HepG2 (cell line): ENCODE results near the gene CBLC. TPM values are rescaled to one million over a fixed set of nuclear protein-coding genes. Genes with fewer than 3 reads are reported as not detected.

ENCODE experiments used
- ASH2L ChIP-seq: fragments of 300-600, 200-600 bp; sonication (generic); IDR thresholded peaks from 2 replicates; pipeline ENCODE4 v1.7.0; 2017; ENCODE audit warnings: low read depth, mild to moderate bottlenecking, moderate library complexity, mixed read lengths, low read length; ENCODE audit not compliant: insufficient read length
- EED ChIP-seq: sonication (generic); formaldehyde crosslinking; IDR thresholded peaks from 2 replicates; pipeline ENCODE4 v1.5.0; 2020; ENCODE audit warnings: mild to moderate bottlenecking, missing genetic modification reagents
- ERF ChIP-seq: IDR thresholded peaks from 2 replicates; pipeline ENCODE4 v1.6.1; 2018; ENCODE audit warnings: missing biosample characterization, missing genetic modification reagents
- HDAC1 ChIP-seq: sonication (generic); formaldehyde crosslinking; IDR thresholded peaks from 2 replicates; pipeline ENCODE4 v1.5.1; 2020; ENCODE audit warnings: mild to moderate bottlenecking, missing genetic modification reagents
- ISL2 ChIP-seq: sonication (generic); formaldehyde crosslinking; IDR thresholded peaks from 2 replicates; pipeline ENCODE4 v1.5.0; 2020; ENCODE audit warnings: missing genetic modification reagents
- MAF1 ChIP-seq: sonication (generic); formaldehyde crosslinking; IDR thresholded peaks from 2 replicates; pipeline ENCODE4 v1.5.0; 2020; ENCODE audit warnings: missing genetic modification reagents, borderline replicate concordance
- MAFF ChIP-seq: IDR thresholded peaks from 2 replicates; pipeline ENCODE4 v1.6.1; 2011; ENCODE audit warnings: low read depth, low read length, improper control_type of control experiment
- MIXL1 ChIP-seq: IDR thresholded peaks from 2 replicates; pipeline ENCODE4 v1.6.1; 2016
- NR2C2 ChIP-seq: sonication (generic); formaldehyde crosslinking; IDR thresholded peaks from 2 replicates; pipeline ENCODE4 v1.4.0; 2020; ENCODE audit warnings: missing genetic modification reagents, mild to moderate bottlenecking, moderate library complexity, borderline replicate concordance
- SMAD3 ChIP-seq: sonication (generic); formaldehyde crosslinking; IDR thresholded peaks from 2 replicates; pipeline ENCODE4 v1.4.0; 2020; ENCODE audit warnings: missing genetic modification reagents
- TAF15 ChIP-seq: fragments of 200-400 bp; formaldehyde crosslinking; IDR thresholded peaks from one replicate; pipeline ENCODE4 v1.6.1; 2018; ENCODE audit warnings: mild to moderate bottlenecking, low read depth, low read length; ENCODE audit not compliant: poor library complexity, severe bottlenecking
- TRIM24 ChIP-seq: sonication (generic); formaldehyde crosslinking; IDR thresholded peaks from 2 replicates; pipeline ENCODE4 v1.8.0; 2022; ENCODE audit warnings: mild to moderate bottlenecking, missing genetic modification reagents
- ZBTB3 ChIP-seq: sonication (generic); formaldehyde crosslinking; IDR thresholded peaks from 2 replicates; pipeline ENCODE4 v1.4.0; 2020; ENCODE audit warnings: low read depth, mild to moderate bottlenecking, moderate library complexity, missing genetic modification reagents, borderline replicate concordance
- ZNF263 ChIP-seq: sonication (generic); formaldehyde crosslinking; IDR thresholded peaks from 2 replicates; pipeline ENCODE4 v1.4.0; 2020; ENCODE audit warnings: missing genetic modification reagents
- ZNF383 ChIP-seq: sonication (generic); formaldehyde crosslinking; IDR thresholded peaks from 2 replicates; pipeline ENCODE4 v1.4.0; 2020; ENCODE audit warnings: missing genetic modification reagents, mild to moderate bottlenecking, borderline replicate concordance
- ZNF761 ChIP-seq: sonication (generic); formaldehyde crosslinking; conservative IDR thresholded peaks from 2 replicates; pipeline ENCODE4 v1.4.0; 2020; ENCODE audit warnings: mild to moderate bottlenecking, missing genetic modification reagents
- polyA plus RNA-seq, 8 experiments: library from polyadenylated mRNA; depleted of rRNA in 3 of 8; stranded (reverse) in 7 of 8; unstranded in 1 of 8; fragments of >200 nt; fragmentation: Illumina TruSeq in 4 of 8; extraction: Trizol in 4 of 8; gene quantifications; 2 replicates each; pipeline versions ENCODE4 v1.2.1 to v1.2.3, GENCODE V29; 2011 to 2016; ENCODE audit warnings: low read depth in 4 of 8, missing spikeins in 1 of 8, mixed read lengths in 1 of 8; ENCODE audit not compliant: insufficient read depth in 1 of 8
- total RNA-seq, 5 experiments: library from RNA; depleted of rRNA; stranded (reverse); fragments of >200 nt; fragmentation: Illumina TruSeq; extraction: Trizol; gene quantifications; 2 replicates each; pipeline ENCODE4 v1.2.3, GENCODE V29; 2016; ENCODE audit warnings: low read depth in 1 of 5
- TF ChIP-seq, protein P1 (sequence below), 2 experiments: sonication (generic) in 1 of 2; formaldehyde crosslinking in 1 of 2; IDR thresholded peaks; 2 replicates each; pipeline versions ENCODE4 v1.4.0 to v1.6.1; 2016 to 2020; ENCODE audit warnings: borderline replicate concordance in 1 of 2, low read depth in 1 of 2, mild to moderate bottlenecking in 1 of 2, missing genetic modification reagents in 1 of 2
- TF ChIP-seq, protein P2 (sequence below): IDR thresholded peaks from 2 replicates; pipeline ENCODE4 v1.6.1; 2016
- TF ChIP-seq, protein P3 (sequence below): sonication (generic); formaldehyde crosslinking; conservative IDR thresholded peaks from 2 replicates; pipeline ENCODE4 v1.8.0; 2022; ENCODE audit warnings: mild to moderate bottlenecking, moderate library complexity, missing genetic modification reagents
- TF ChIP-seq, protein P4 (sequence below): sonication (generic); formaldehyde crosslinking; IDR thresholded peaks from 2 replicates; pipeline ENCODE4 v1.4.0; 2020; ENCODE audit warnings: missing genetic modification reagents, borderline replicate concordance

CBLC gene
- total and polyA plus RNA-seq, 2 of the 13 experiments (the other 11 are each of a cell fraction or from before 2014, with no cell fraction given) = 1.8 to 2.6 TPM

DNA sequence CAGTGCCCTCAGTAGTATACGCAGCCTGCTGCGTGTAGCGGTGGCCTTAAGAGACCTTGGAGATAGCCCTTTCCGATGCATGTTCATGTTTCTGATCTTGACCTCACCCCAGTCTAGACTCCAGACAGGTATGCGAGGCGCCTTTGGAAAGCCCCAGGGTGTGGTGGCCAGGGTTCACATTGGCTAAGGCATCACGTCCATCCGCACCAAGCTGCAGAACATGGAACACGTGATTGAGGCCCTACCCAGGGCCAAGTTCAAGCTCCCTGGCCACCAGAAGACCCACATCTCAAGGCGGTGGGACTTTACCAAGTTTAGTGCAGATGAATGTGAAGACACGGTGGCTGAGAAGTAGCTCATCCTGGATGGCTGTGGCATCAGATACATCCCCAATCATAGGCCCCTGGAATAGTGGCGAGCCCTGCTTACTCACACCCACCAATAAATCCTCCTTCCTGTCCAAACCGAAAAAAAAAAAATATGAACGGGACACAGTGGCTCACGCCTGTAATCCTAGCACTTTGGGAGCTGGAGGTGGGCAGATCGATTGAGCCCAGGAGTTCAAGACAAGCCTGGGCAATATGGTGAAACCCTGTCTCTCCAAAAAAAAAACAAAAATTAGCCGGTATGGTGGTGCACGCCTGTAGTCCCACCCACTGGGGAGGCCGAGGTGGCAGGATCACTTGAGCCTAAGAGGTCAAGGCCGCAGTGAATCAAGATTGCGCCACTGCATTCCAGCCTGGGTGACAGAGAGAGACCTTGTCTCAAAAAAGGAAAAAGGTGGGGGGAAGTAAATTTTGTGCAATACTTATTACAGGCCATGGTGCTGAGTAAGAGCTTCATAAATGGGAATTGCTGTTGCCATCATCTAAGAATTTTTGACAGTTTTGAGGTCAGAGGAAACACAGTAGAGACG lies 12.4 kb upstream of the CBLC start (continued):
- TF ChIP-seq, protein P1, sequence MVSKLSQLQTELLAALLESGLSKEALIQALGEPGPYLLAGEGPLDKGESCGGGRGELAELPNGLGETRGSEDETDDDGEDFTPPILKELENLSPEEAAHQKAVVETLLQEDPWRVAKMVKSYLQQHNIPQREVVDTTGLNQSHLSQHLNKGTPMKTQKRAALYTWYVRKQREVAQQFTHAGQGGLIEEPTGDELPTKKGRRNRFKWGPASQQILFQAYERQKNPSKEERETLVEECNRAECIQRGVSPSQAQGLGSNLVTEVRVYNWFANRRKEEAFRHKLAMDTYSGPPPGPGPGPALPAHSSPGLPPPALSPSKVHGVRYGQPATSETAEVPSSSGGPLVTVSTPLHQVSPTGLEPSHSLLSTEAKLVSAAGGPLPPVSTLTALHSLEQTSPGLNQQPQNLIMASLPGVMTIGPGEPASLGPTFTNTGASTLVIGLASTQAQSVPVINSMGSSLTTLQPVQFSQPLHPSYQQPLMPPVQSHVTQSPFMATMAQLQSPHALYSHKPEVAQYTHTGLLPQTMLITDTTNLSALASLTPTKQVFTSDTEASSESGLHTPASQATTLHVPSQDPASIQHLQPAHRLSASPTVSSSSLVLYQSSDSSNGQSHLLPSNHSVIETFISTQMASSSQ (IDR thresholded peaks at IDR 0.05; ENCODE audit: low read depth) = no peak
- TF ChIP-seq, protein P1 (CRISPR knock-in tag; IDR thresholded peaks at IDR 0.05; ENCODE audit: borderline replicate concordance) = no peak
- TF ChIP-seq, protein P2, sequence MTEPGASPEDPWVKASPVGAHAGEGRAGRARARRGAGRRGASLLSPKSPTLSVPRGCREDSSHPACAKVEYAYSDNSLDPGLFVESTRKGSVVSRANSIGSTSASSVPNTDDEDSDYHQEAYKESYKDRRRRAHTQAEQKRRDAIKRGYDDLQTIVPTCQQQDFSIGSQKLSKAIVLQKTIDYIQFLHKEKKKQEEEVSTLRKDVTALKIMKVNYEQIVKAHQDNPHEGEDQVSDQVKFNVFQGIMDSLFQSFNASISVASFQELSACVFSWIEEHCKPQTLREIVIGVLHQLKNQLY (CRISPR knock-in tag) = no peak
- TF ChIP-seq TAF15 (no peak), MIXL1 (CRISPR knock-in tag) (peak; percentile 57; the same call in 1 of the 2 replicates), TRIM24 (peak; percentile 90), ISL2 (no peak; the same call in 1 of the 2 replicates), ERF (CRISPR knock-in tag) (0 out of 2 replicates have a peak, but pooled peaks have one; percentile 38), NR2C2 (CRISPR knock-in tag) (peak; percentile 93), HDAC1 (CRISPR knock-in tag) (peak; percentile 63; the same call in 1 of the 2 replicates), MAFF (peak; percentile 20; the same call in 1 of the 2 replicates), ZBTB3 (CRISPR knock-in tag) (no peak), ZNF761 (peak; percentile 17; the same call in 1 of the 2 replicates), ZNF383 (CRISPR knock-in tag) (no peak), EED (CRISPR knock-in tag) (no peak), SMAD3 (CRISPR knock-in tag) (peak; percentile 43; the same call in 1 of the 2 replicates), ASH2L (peak; percentile 21), MAF1 (CRISPR knock-in tag) (no peak), ZNF263 (CRISPR knock-in tag) (no peak)
- TF ChIP-seq, protein P3, sequence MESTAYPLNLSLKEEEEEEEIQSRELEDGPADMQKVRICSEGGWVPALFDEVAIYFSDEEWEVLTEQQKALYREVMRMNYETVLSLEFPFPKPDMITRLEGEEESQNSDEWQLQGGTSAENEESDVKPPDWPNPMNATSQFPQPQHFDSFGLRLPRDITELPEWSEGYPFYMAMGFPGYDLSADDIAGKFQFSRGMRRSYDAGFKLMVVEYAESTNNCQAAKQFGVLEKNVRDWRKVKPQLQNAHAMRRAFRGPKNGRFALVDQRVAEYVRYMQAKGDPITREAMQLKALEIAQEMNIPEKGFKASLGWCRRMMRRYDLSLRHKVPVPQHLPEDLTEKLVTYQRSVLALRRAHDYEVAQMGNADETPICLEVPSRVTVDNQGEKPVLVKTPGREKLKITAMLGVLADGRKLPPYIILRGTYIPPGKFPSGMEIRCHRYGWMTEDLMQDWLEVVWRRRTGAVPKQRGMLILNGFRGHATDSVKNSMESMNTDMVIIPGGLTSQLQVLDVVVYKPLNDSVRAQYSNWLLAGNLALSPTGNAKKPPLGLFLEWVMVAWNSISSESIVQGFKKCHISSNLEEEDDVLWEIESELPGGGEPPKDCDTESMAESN (CRISPR knock-in tag) = peak; percentile 68
- TF ChIP-seq, protein P4, sequence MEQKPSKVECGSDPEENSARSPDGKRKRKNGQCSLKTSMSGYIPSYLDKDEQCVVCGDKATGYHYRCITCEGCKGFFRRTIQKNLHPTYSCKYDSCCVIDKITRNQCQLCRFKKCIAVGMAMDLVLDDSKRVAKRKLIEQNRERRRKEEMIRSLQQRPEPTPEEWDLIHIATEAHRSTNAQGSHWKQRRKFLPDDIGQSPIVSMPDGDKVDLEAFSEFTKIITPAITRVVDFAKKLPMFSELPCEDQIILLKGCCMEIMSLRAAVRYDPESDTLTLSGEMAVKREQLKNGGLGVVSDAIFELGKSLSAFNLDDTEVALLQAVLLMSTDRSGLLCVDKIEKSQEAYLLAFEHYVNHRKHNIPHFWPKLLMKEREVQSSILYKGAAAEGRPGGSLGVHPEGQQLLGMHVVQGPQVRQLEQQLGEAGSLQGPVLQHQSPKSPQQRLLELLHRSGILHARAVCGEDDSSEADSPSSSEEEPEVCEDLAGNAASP (CRISPR knock-in tag) = peak; percentile 92
